Hepatocyte (in vitro differentiated cells): ENCODE results near the gene CEL. TPM values are rescaled to one million over a fixed set of nuclear protein-coding genes. Genes with fewer than 3 reads are reported as not detected.

Experiments used
- DNase-seq: peaks from one replicate; pipeline ENCODE4 v3.0.0-alpha.2; 2016; ENCODE audit warnings: low spot score
- H2AFZ ChIP-seq: fragments of 200-600 bp; sonication (generic); 2 replicates; pipeline ENCODE4 v1.6.0; 2016; ENCODE audit warnings: antibody characterized with exemption, mild to moderate bottlenecking
- H3K27ac ChIP-seq: fragments of 200-600 bp; sonication (generic); 2 replicates; pipeline ENCODE4 v1.5.1; 2016; ENCODE audit warnings: mild to moderate bottlenecking
- H3K27me3 ChIP-seq: fragments of 200-600 bp; sonication (generic); 2 replicates; pipeline ENCODE4 v1.6.1; 2016
- H3K36me3 ChIP-seq: fragments of 200-600 bp; sonication (generic); replicated peaks from 2 replicates; pipeline ENCODE4 v1.5.1; 2016; ENCODE audit warnings: low read depth; ENCODE audit not compliant: insufficient read depth
- H3K4me1 ChIP-seq: fragments of 200-600 bp; sonication (generic); 2 replicates; pipeline ENCODE4 v1.5.1; 2016; ENCODE audit warnings: mild to moderate bottlenecking, moderate library complexity; ENCODE audit not compliant: insufficient read depth
- H3K4me2 ChIP-seq: fragments of 200-600 bp; sonication (generic); 2 replicates; pipeline ENCODE4 v1.6.0; 2016
- H3K4me3 ChIP-seq: fragments of 200-600 bp; sonication (generic); 2 replicates; pipeline ENCODE4 v1.5.1; 2016; ENCODE audit warnings: mild to moderate bottlenecking
- H3K79me2 ChIP-seq: fragments of 200-600 bp; sonication (generic); 2 replicates; pipeline ENCODE4 v1.6.0; 2017; ENCODE audit warnings: mild to moderate bottlenecking
- H3K9me2 ChIP-seq: fragments of 200-600 bp; sonication (generic); replicated peaks from 2 replicates; pipeline ENCODE4 v1.6.0; 2017; ENCODE audit warnings: mild to moderate bottlenecking; ENCODE audit not compliant: insufficient read depth
- H3K9me3 ChIP-seq: fragments of 200-600 bp; sonication (generic); 2 replicates; pipeline ENCODE4 v1.5.1; 2016; ENCODE audit warnings: low read depth, mild to moderate bottlenecking
- H4K20me1 ChIP-seq: fragments of 200-600 bp; sonication (generic); 2 replicates; pipeline ENCODE4 v1.6.0; 2016; ENCODE audit warnings: mild to moderate bottlenecking; ENCODE audit not compliant: insufficient read depth, poor library complexity, severe bottlenecking
- EZH2 ChIP-seq: fragments of 200-600 bp; sonication (generic); IDR thresholded peaks from 2 replicates; pipeline ENCODE4 v1.6.1; 2016; ENCODE audit warnings: antibody characterized with exemption, mild to moderate bottlenecking, borderline replicate concordance
- EZH2phosphoT487 ChIP-seq: fragments of 200-600 bp; sonication (generic); IDR thresholded peaks from one replicate; pipeline ENCODE4 v1.6.1; 2018; ENCODE audit warnings: antibody characterized with exemption, mild to moderate bottlenecking, low read depth, moderate library complexity; ENCODE audit not compliant: unreplicated experiment, severe bottlenecking
- WGBS: methylation state at CpG from one replicate; pipeline ENCODE4 v1.1.6; 2016; ENCODE audit warnings: low lambda C conversion rate; ENCODE audit errors: missing lambda C conversion rate; 5-methylcytosine and 5-hydroxymethylcytosine counted together
- polyA plus RNA-seq: library from polyadenylated mRNA; unstranded; fragments of >200 nt; fragmentation: Nextera tagmentation; extraction: Ambion mirVana; gene quantifications from 2 replicates; pipeline ENCODE4 v1.2.1, GENCODE V29; 2016
- total RNA-seq: library from RNA; depleted of rRNA; stranded (reverse); fragments of >200 nt; gene quantifications from 2 replicates; pipeline ENCODE4 v1.2.3, GENCODE V29; 2014
- TF ChIP-seq, protein P1 (sequence below): fragments of 200-600 bp; sonication (generic); IDR thresholded peaks from 2 replicates; pipeline ENCODE4 v1.5.1; 2016; ENCODE audit warnings: antibody characterized with exemption, mild to moderate bottlenecking; ENCODE audit not compliant: poor library complexity

CEL gene
- total and polyA plus RNA-seq, 2 experiments from 2014 or later, result 4.4 to 5.9 TPM

DNA sequence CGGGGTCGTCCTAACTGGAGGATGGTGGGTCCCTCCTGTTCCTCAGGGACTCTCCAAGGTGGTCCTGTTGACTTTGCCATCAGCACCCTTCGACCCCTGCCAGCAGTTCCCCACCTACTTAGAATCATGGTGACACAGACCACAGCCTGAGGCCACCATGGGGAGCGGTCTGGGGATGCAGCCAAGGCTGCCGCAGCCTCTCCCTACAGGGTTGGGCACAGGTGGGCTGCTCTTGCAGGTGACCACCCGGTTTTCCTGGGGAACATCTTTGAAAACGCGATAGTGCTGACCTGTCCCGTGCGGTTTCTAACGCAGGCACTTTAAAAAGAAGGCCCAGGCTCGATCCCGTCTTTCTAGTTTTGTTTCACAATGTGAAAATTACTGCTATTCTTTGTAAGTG lies 12.7 kb upstream of the CEL start:
- Histone ChIP-seq H3K9me2 (no peaks in the 10 kb centered on the region), H3K4me3 (no peak overlapping the region), H3K79me2 (no peaks in the 10 kb centered on the region), H3K36me3 (no peaks in the 10 kb centered on the region), H3K4me2 (no peak overlapping the region), H4K20me1 (no peaks in the 10 kb centered on the region), H3K9me3 (no peaks in the 10 kb centered on the region), H2AFZ (no peak overlapping the region), H3K27ac (no peak overlapping the region), H3K4me1 (no peaks in the 10 kb centered on the region), H3K27me3 (no peaks in the 10 kb centered on the region)
- no peak for DNase-seq
- no peak for TF ChIP-seq EZH2phosphoT487
- TF ChIP-seq, protein P1, sequence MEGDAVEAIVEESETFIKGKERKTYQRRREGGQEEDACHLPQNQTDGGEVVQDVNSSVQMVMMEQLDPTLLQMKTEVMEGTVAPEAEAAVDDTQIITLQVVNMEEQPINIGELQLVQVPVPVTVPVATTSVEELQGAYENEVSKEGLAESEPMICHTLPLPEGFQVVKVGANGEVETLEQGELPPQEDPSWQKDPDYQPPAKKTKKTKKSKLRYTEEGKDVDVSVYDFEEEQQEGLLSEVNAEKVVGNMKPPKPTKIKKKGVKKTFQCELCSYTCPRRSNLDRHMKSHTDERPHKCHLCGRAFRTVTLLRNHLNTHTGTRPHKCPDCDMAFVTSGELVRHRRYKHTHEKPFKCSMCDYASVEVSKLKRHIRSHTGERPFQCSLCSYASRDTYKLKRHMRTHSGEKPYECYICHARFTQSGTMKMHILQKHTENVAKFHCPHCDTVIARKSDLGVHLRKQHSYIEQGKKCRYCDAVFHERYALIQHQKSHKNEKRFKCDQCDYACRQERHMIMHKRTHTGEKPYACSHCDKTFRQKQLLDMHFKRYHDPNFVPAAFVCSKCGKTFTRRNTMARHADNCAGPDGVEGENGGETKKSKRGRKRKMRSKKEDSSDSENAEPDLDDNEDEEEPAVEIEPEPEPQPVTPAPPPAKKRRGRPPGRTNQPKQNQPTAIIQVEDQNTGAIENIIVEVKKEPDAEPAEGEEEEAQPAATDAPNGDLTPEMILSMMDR, result no peak
- TF ChIP-seq EZH2, result no peak
- WGBS, result 96% methylated on average over 12 of the region's 13 CpGs

- no peak for DNase-seq
- Histone ChIP-seq H3K79me2 (no peaks in the 10 kb centered on the region), H4K20me1 (no peaks in the 10 kb centered on the region), H3K4me2 (no peak overlapping the region), H3K9me2 (no peaks in the 10 kb centered on the region), H2AFZ (no peak overlapping the region), H3K27ac (no peak overlapping the region), H3K27me3 (no peaks in the 10 kb centered on the region), H3K4me1 (no peaks in the 10 kb centered on the region), H3K4me3 (no peak overlapping the region), H3K9me3 (no peaks in the 10 kb centered on the region), H3K36me3 (no peaks in the 10 kb centered on the region)
- WGBS, result 76% methylated on average over 6 of the region's 6 CpGs
- TF ChIP-seq EZH2 (no peak), EZH2phosphoT487 (no peak)
- TF ChIP-seq, protein P1, result no peak
Measured at GRCh38 chr9:133050142-133050541, 11.6 kb upstream of the CEL start.

DNA sequence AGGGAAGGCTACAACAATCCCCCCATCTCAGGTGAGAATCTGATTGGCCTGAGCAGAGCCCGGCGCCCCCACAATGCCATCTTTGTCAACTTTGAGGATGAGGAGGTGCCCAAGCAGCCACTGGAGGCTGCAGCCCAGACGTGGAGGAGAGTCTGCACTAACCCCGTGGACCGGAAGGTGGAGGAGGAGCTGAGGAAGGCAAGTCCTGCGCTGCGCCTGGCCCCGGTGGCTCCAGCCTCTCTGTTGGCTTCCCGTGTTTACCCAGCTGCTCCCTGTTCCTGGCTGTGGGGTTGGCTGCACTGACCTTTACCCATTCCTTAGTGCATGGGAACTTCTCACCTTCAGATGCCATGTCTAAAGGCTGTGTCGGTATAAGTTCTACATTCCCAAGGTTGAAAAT lies 11.0 kb upstream of the CEL start:
- Histone ChIP-seq H3K4me1 (no peaks in the 10 kb centered on the region), H3K9me2 (no peaks in the 10 kb centered on the region), H3K9me3 (no peaks in the 10 kb centered on the region), H3K79me2 (no peaks in the 10 kb centered on the region), H3K4me3 (no peak overlapping the region), H3K27ac (peak overlapping the region; percentile 16), H3K36me3 (no peaks in the 10 kb centered on the region), H2AFZ (no peak overlapping the region), H3K4me2 (no peak overlapping the region), H3K27me3 (no peaks in the 10 kb centered on the region), H4K20me1 (no peaks in the 10 kb centered on the region)
- DNase-seq, result no peak
- 87% methylated on average over 10 of the region's 10 CpGs for WGBS
- TF ChIP-seq EZH2, result no peak
- TF ChIP-seq, protein P1, result no peak
- no peak for TF ChIP-seq EZH2phosphoT487

GRCh38 chr9:133051281-133051900 lies 10.4 kb upstream of the CEL start:
- 98% methylated on average over 20 of the region's 20 CpGs for WGBS
- Histone ChIP-seq H3K9me3 (no peaks in the 10 kb centered on the region), H3K27ac (peak overlapping the region; percentile 16), H4K20me1 (no peaks in the 10 kb centered on the region), H3K4me1 (no peaks in the 10 kb centered on the region), H3K4me2 (no peak overlapping the region), H3K9me2 (no peaks in the 10 kb centered on the region), H3K79me2 (no peaks in the 10 kb centered on the region), H3K4me3 (no peak overlapping the region), H2AFZ (no peak overlapping the region), H3K27me3 (no peaks in the 10 kb centered on the region), H3K36me3 (no peaks in the 10 kb centered on the region)
- TF ChIP-seq EZH2phosphoT487 (no peak), EZH2 (no peak)
- TF ChIP-seq, protein P1, result no peak
- DNase-seq, result no peak
